ENCODE data around the gene KLF18. TPM values are rescaled to one million over a fixed set of nuclear protein-coding genes. Genes with fewer than 3 reads are reported as not detected.

Gene KLF18
- total RNA-seq, 1 experiment from 2014 or later, result not detected

- no peak for DNase-seq
- intact Hi-C loops (cut with micrococcal nuclease; ENCODE audit: unreplicated experiment), result no loop called here
- Mint-ChIP-seq H3K4me1 (ENCODE audit: low read depth, unreplicated experiment) (peaks cover 6% of the 10 kb centered on the region), H3K27me3 (ENCODE audit: insufficient read depth, unreplicated experiment) (peaks cover 3% of the 10 kb centered on the region), H3K9me3 (ENCODE audit: unreplicated experiment) (no peaks in the 10 kb centered on the region), H3K36me3 (ENCODE audit: insufficient read depth, unreplicated experiment) (no peaks in the 10 kb centered on the region), H3K4me3 (ENCODE audit: unreplicated experiment) (no peak overlapping the region), H3K27ac (ENCODE audit: unreplicated experiment) (no peak overlapping the region)
- Histone ChIP-seq H3K36me3 (ENCODE audit: control insufficient read depth, insufficient read depth, low read length) (no peaks in the 10 kb centered on the region), H3K27me3 (replicated peaks; ENCODE audit: control insufficient read depth, insufficient read depth, low read length) (no peaks in the 10 kb centered on the region), H3K9me3 (no peaks in the 10 kb centered on the region), H3K4me1 (no peaks in the 10 kb centered on the region), H3K4me3 (ENCODE audit: low read depth, low read length) (no peak overlapping the region)
- BruUV-seq (replicated peaks), result no TSS peak
- POLR2A ChIA-PET, result no interaction called here
- CTCF ChIA-PET, result interaction anchor here (0.6 kb wide), 1 partner anchor 347 kb away, joined by 3 read pairs; no protein-coding TSS in a partner anchor
- no peak for TF ChIP-seq CTCF (IDR thresholded peaks at IDR 0.05; ENCODE audit: insufficient read depth in 1 of 2, low read depth in 1 of 2, low read length in 1 of 2, severe bottlenecking in 1 of 2, unreplicated experiment in 1 of 2)
These were observed 10.0 kb downstream of the KLF18 start for GRCh38 chr1:44131411-44131810.

- Mint-ChIP-seq H3K9me3 (ENCODE audit: unreplicated experiment) (no peaks in the 10 kb centered on the region), H3K27me3 (ENCODE audit: insufficient read depth, unreplicated experiment) (peaks cover 3% of the 10 kb centered on the region), H3K27ac (ENCODE audit: unreplicated experiment) (no peak overlapping the region), H3K4me3 (ENCODE audit: unreplicated experiment) (no peak overlapping the region), H3K36me3 (ENCODE audit: insufficient read depth, unreplicated experiment) (no peaks in the 10 kb centered on the region), H3K4me1 (ENCODE audit: low read depth, unreplicated experiment) (peaks cover 6% of the 10 kb centered on the region)
- ChIA-PET POLR2A (no interaction called here), CTCF (no interaction called here)
- no peaks in the 10 kb centered on the region for H3K36me3 ChIP-seq (ENCODE audit: control insufficient read depth, insufficient read depth, low read length)
- no peak for DNase-seq
- H3K4me3 ChIP-seq (ENCODE audit: low read depth, low read length), result no peak overlapping the region
- BruUV-seq (replicated peaks), result no TSS peak
- intact Hi-C loops (cut with micrococcal nuclease; ENCODE audit: unreplicated experiment), result no loop called here
- no peaks in the 10 kb centered on the region for H3K4me1 ChIP-seq
- no peaks in the 10 kb centered on the region for H3K9me3 ChIP-seq
- no peak for TF ChIP-seq CTCF (IDR thresholded peaks at IDR 0.05; ENCODE audit: insufficient read depth in 1 of 2, low read depth in 1 of 2, low read length in 1 of 2, severe bottlenecking in 1 of 2, unreplicated experiment in 1 of 2)
- no peaks in the 10 kb centered on the region for H3K27me3 ChIP-seq (replicated peaks; ENCODE audit: control insufficient read depth, insufficient read depth, low read length)
These were observed 11.6 kb downstream of the KLF18 start for GRCh38 chr1:44129616-44130500.

GRCh38 chr1:44120398-44120949 is 21.0 kb downstream of the KLF18 start:
- ChIA-PET POLR2A (no interaction called here), CTCF (no interaction called here)
- TF ChIP-seq CTCF (IDR thresholded peaks at IDR 0.05; ENCODE audit: insufficient read depth in 1 of 2, low read depth in 1 of 2, low read length in 1 of 2, severe bottlenecking in 1 of 2, unreplicated experiment in 1 of 2), result no peak
- Histone ChIP-seq H3K9me3 (no peaks in the 10 kb centered on the region), H3K36me3 (ENCODE audit: control insufficient read depth, insufficient read depth, low read length) (no peaks in the 10 kb centered on the region), H3K4me3 (ENCODE audit: low read depth, low read length) (no peak overlapping the region), H3K27me3 (replicated peaks; ENCODE audit: control insufficient read depth, insufficient read depth, low read length) (no peaks in the 10 kb centered on the region), H3K4me1 (no peaks in the 10 kb centered on the region)
- peaks cover 12% of the 10 kb centered on the region for H3K27me3 Mint-ChIP-seq (ENCODE audit: insufficient read depth, unreplicated experiment)
- H3K27ac Mint-ChIP-seq (ENCODE audit: unreplicated experiment), result no peak overlapping the region
- BruUV-seq (replicated peaks), result no TSS peak
- no peak for DNase-seq
- H3K9me3 Mint-ChIP-seq (ENCODE audit: unreplicated experiment), result no peaks in the 10 kb centered on the region
- intact Hi-C loops (cut with micrococcal nuclease; ENCODE audit: unreplicated experiment), result no loop called here
- H3K4me1 Mint-ChIP-seq (ENCODE audit: low read depth, unreplicated experiment), result no peaks in the 10 kb centered on the region
- H3K4me3 Mint-ChIP-seq (ENCODE audit: unreplicated experiment), result no peak overlapping the region
- no peaks in the 10 kb centered on the region for H3K36me3 Mint-ChIP-seq (ENCODE audit: insufficient read depth, unreplicated experiment)

Data from Caco-2 (cell line).